SU-DHL-6 (cell line): ENCODE results near the gene CLIC4.
A peak's percentile ranks its signal among the peaks of the same experiment; 100 is the strongest.

Experiments used
- H2AFZ ChIP-seq: fragments of 200-600 bp; sonication (generic); 2 replicates; pipeline ENCODE4 v1.6.1; 2014; ENCODE audit warnings: low read depth, mild to moderate bottlenecking, moderate library complexity, mixed read lengths, antibody characterized with exemption, low read length; ENCODE audit not compliant: severe bottlenecking
- H3F3A ChIP-seq: fragments of 200-600 bp; shearing (Covaris generic); 2 replicates; pipeline ENCODE4 v1.6.0; 2016; ENCODE audit warnings: antibody characterized with exemption, mild to moderate bottlenecking; ENCODE audit not compliant: insufficient read depth
- H3K27ac ChIP-seq: fragments of 200-600 bp; sonication (generic); 2 replicates; pipeline ENCODE4 v1.5.1; 2016; ENCODE audit warnings: low read depth, mild to moderate bottlenecking, low read length, moderate library complexity, mixed read lengths
- H3K27me3 ChIP-seq: fragments of 200-600 bp; sonication (generic), shearing (Covaris generic); 2 replicates; pipeline ENCODE4 v1.6.0; 2014; ENCODE audit warnings: mild to moderate bottlenecking, low read length
- H3K36me3 ChIP-seq: fragments of 200-600 bp; sonication (generic); 2 replicates; pipeline ENCODE4 v1.6.1; 2014; ENCODE audit warnings: mild to moderate bottlenecking, low read length, mixed read lengths
- H3K4me2 ChIP-seq: fragments of 300-600, 200-600 bp; shearing (Covaris generic), sonication (generic); 2 replicates; pipeline ENCODE4 v1.6.0; 2014; ENCODE audit warnings: low read length, low read depth, mild to moderate bottlenecking; ENCODE audit not compliant: poor library complexity, severe bottlenecking
- H3K4me3 ChIP-seq: fragments of 200-600 bp; sonication (generic); 2 replicates; pipeline ENCODE4 v1.5.1; 2014; ENCODE audit warnings: antibody characterized with exemption, low read length, mild to moderate bottlenecking, mixed read lengths; ENCODE audit not compliant: insufficient read depth, poor library complexity, severe bottlenecking
- H3K79me2 ChIP-seq: fragments of 200-600 bp; sonication (generic); 2 replicates; pipeline ENCODE4 v1.6.1; 2014; ENCODE audit warnings: mild to moderate bottlenecking, low read length, moderate library complexity; ENCODE audit not compliant: insufficient read depth
- H3K9ac ChIP-seq: fragments of 200-600 bp; sonication (generic); 2 replicates; pipeline ENCODE4 v1.7.0; 2014; ENCODE audit warnings: mild to moderate bottlenecking, low read length
- H3K9me2 ChIP-seq: fragments of 200-600 bp; sonication (generic); replicated peaks from 2 replicates; pipeline ENCODE4 v1.6.1; 2014; ENCODE audit warnings: low read length; ENCODE audit not compliant: insufficient read depth
- H3K9me3 ChIP-seq: fragments of 200-600 bp; sonication (generic); 2 replicates; pipeline ENCODE4 v1.6.1; 2014; ENCODE audit warnings: low read length, mixed read lengths; ENCODE audit not compliant: insufficient read depth
- H4K20me1 ChIP-seq: fragments of 200-600 bp; sonication (generic); 2 replicates; pipeline ENCODE4 v1.6.1; 2014; ENCODE audit warnings: low read depth, mild to moderate bottlenecking, antibody characterized with exemption, low read length, moderate library complexity, mixed read lengths
- EZH2phosphoT487 ChIP-seq: fragments of 200-600 bp; sonication (generic), shearing (Covaris generic); conservative IDR thresholded peaks from 2 replicates; pipeline ENCODE4 v1.6.1; 2018; ENCODE audit warnings: mild to moderate bottlenecking, antibody characterized with exemption, low read length, moderate library complexity, mixed read lengths
- TF ChIP-seq, protein P1 (sequence below): fragments of 200-600 bp; sonication (generic); IDR thresholded peaks from one replicate; pipeline ENCODE4 v1.5.1; 2017; ENCODE audit warnings: antibody characterized with exemption, mild to moderate bottlenecking, low read length, moderate library complexity; ENCODE audit not compliant: insufficient read depth, poor library complexity, severe bottlenecking

The CLIC4 gene

DNA sequence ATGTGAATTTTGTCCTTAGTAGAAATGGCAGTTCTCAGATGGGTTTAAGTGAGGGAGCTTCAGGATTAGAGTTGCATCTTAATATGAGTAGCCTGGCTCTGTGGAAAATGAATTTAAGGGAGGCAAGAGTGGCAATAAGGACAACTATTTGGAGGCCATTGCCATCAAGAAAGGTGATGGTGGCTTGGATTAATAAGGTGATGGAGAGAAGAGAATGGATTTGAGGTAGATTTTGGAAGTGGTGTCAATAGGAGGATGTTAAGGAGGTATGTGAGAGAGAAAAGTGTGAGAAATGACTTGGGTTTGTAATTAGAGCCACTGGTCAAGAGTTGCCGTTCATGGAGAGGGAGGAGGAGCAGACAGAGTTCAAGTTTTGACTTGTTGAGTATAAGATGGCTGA, 16.3 kb downstream of the CLIC4 start:
- no peaks in the 10 kb centered on the region for H3K27me3 ChIP-seq
- peaks cover 100% of the 10 kb centered on the region for H3K79me2 ChIP-seq
- no peak overlapping the region for H3K4me3 ChIP-seq
- peak overlapping the region; percentile 5 for H3K4me2 ChIP-seq
- peaks cover 39% of the 10 kb centered on the region for H4K20me1 ChIP-seq
- H3K9me2 ChIP-seq, result no peaks in the 10 kb centered on the region
- peaks cover 14% of the 10 kb centered on the region; the same call in 1 of the 2 replicates for H3K36me3 ChIP-seq
- H3F3A ChIP-seq, result peaks cover 28% of the 10 kb centered on the region
- H2AFZ ChIP-seq, result no peak overlapping the region
- TF ChIP-seq EZH2phosphoT487, result no peak
- TF ChIP-seq, protein P1, sequence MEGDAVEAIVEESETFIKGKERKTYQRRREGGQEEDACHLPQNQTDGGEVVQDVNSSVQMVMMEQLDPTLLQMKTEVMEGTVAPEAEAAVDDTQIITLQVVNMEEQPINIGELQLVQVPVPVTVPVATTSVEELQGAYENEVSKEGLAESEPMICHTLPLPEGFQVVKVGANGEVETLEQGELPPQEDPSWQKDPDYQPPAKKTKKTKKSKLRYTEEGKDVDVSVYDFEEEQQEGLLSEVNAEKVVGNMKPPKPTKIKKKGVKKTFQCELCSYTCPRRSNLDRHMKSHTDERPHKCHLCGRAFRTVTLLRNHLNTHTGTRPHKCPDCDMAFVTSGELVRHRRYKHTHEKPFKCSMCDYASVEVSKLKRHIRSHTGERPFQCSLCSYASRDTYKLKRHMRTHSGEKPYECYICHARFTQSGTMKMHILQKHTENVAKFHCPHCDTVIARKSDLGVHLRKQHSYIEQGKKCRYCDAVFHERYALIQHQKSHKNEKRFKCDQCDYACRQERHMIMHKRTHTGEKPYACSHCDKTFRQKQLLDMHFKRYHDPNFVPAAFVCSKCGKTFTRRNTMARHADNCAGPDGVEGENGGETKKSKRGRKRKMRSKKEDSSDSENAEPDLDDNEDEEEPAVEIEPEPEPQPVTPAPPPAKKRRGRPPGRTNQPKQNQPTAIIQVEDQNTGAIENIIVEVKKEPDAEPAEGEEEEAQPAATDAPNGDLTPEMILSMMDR, result no peak
- no peaks in the 10 kb centered on the region for H3K9me3 ChIP-seq
- peak overlapping the region; percentile 20; the same call in 1 of the 2 replicates for H3K27ac ChIP-seq
- H3K9ac ChIP-seq, result no peak overlapping the region

DNA sequence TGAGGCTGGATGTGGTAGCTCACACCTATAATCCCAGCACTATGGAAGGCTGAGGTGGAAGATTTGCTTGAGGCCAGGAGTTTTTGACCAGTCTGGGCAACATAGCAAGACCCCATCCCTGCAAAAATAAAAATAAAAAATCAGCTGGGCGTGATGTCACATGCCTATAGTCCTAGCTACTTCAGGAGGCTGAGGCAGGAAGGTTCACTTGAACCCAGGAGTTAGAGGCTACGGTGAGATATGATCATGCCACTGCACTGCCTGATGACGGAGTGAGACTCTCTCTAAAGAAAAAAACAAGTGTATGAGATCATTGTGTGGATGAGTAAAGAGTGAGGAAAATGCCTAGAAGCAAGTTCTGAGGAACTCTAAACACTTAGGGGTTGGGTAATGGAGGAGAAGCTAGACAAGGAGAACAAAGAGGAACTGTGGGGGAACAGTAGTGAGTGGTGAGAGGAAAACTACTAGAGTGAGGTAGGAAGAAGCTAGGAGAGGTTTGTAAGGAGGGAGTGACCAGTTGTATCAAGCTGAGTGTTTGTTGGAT, 17.0 kb downstream of the CLIC4 start:
- Histone ChIP-seq H3K36me3 (peaks cover 12% of the 10 kb centered on the region; the same call in 1 of the 2 replicates), H2AFZ (no peak overlapping the region), H3K9ac (peak overlapping the region; percentile 6; the same call in 1 of the 2 replicates), H3K4me2 (peak overlapping the region; percentile 14), H4K20me1 (peaks cover 39% of the 10 kb centered on the region), H3K9me2 (no peaks in the 10 kb centered on the region), H3F3A (peaks cover 34% of the 10 kb centered on the region), H3K27ac (peak overlapping the region; percentile 50), H3K79me2 (peaks cover 100% of the 10 kb centered on the region), H3K27me3 (no peaks in the 10 kb centered on the region), H3K9me3 (no peaks in the 10 kb centered on the region), H3K4me3 (no peak overlapping the region)
- TF ChIP-seq EZH2phosphoT487, result no peak
- TF ChIP-seq, protein P1, result no peak

- Histone ChIP-seq H3K4me3 (no peak overlapping the region), H3K9me3 (no peaks in the 10 kb centered on the region), H3K27me3 (no peaks in the 10 kb centered on the region), H3K27ac (no peak overlapping the region), H3K36me3 (peaks cover 8% of the 10 kb centered on the region; the same call in 1 of the 2 replicates), H3K79me2 (peaks cover 100% of the 10 kb centered on the region), H2AFZ (no peak overlapping the region), H3K9ac (no peak overlapping the region), H3K9me2 (no peaks in the 10 kb centered on the region), H3K4me2 (no peak overlapping the region), H4K20me1 (peaks cover 37% of the 10 kb centered on the region), H3F3A (peaks cover 37% of the 10 kb centered on the region)
- TF ChIP-seq, protein P1, result no peak
- TF ChIP-seq EZH2phosphoT487, result no peak
Observed at GRCh38 chr1:24763671-24764070, 18.4 kb downstream of the CLIC4 start.
